Activated B cell treated with CpG ODN at 0.5 μM for 24 hours (primary cell): ENCODE results near the gene SORL1. TPM values are rescaled to one million over a fixed set of nuclear protein-coding genes. Genes with fewer than 3 reads are reported as not detected.

ENCODE experiments used
- ATAC-seq: fragments of 200-7000 bp; cut with Tn5 transposase; one replicate; pipeline ENCODE4 v1.10.0; 2021; ENCODE audit warnings: low read depth, mild to moderate bottlenecking, moderate library complexity
- CTCF ChIA-PET: fragments of 350-600 bp; sonication (Branson Sonifier 250); formaldehyde crosslinking; loops from one replicate; lab custom pipeline; 2021; ENCODE audit warnings: antibody characterized with exemption; lab: Charles Lee
- POLR2A ChIA-PET: fragments of 350-600 bp; sonication (Branson Sonifier 250); formaldehyde crosslinking; loops from one replicate; lab custom pipeline; 2021; ENCODE audit warnings: antibody characterized with exemption; lab: Charles Lee
- DNase-seq: peaks from one replicate; pipeline ENCODE4 v3.0.0; 2022
- H3K27ac Mint-ChIP-seq: one replicate; pipeline ENCODE4 v1.8.0; 2020; ENCODE audit warnings: mixed read lengths
- H3K27me3 Mint-ChIP-seq: one replicate; pipeline ENCODE4 v1.8.0; 2021; ENCODE audit warnings: mixed read lengths
- H3K36me3 Mint-ChIP-seq: one replicate; pipeline ENCODE4 v1.8.0; 2021; ENCODE audit warnings: low read depth, mixed read lengths
- H3K4me1 Mint-ChIP-seq: one replicate; pipeline ENCODE4 v1.8.0; 2021; ENCODE audit warnings: mixed read lengths
- H3K4me3 Mint-ChIP-seq: one replicate; pipeline ENCODE4 v1.8.0; 2020; ENCODE audit warnings: mild to moderate bottlenecking, mixed read lengths
- H3K9me3 Mint-ChIP-seq: one replicate; pipeline ENCODE4 v1.8.0; 2020; ENCODE audit warnings: mixed read lengths
- intact Hi-C: fragments of 100-400 bp; cut with micrococcal nuclease; formaldehyde crosslinking; loops from one replicate; pipeline ENCODE4 v1.15.1; 2024
- total RNA-seq: library from RNA; stranded (reverse); gene quantifications from 2 replicates; pipeline ENCODE4 v1.2.3, GENCODE V29; 2022
- TF ChIP-seq, protein P1 (sequence below): fragments of 200-600 bp; IDR thresholded peaks from one replicate; pipeline ENCODE4 v1.8.0; 2022; ENCODE audit warnings: antibody characterized with exemption, mild to moderate bottlenecking

Gene SORL1
- total RNA-seq, 1 donor from 2014 or later, result 180 TPM

GRCh38 chr11:121464352-121464946, 12.3 kb downstream of the SORL1 start:
- intact Hi-C loops, result loop anchor here (1.0 kb wide), 2 partner anchors 11 to 18 kb away; no protein-coding TSS in a partner anchor
- ChIA-PET CTCF (interaction anchor here (1.1 kb wide), 1 partner anchor 13 kb away, joined by 3 read pairs; no protein-coding TSS in a partner anchor), POLR2A (interaction anchor here (0.8 to 10.2 kb wide), 4 partner anchors 15 to 172 kb away, joined by 3 to 148 read pairs (median 5); partner anchors contain the start of genes SC5D, SORL1 and SORL1-AS1)
- Mint-ChIP-seq H3K27me3 (no peaks in the 10 kb centered on the region), H3K36me3 (peaks cover 6% of the 10 kb centered on the region), H3K4me1 (peaks cover 97% of the 10 kb centered on the region), H3K9me3 (no peaks in the 10 kb centered on the region), H3K4me3 (peak overlapping the region; percentile 61), H3K27ac (peak overlapping the region; percentile 89)
- ATAC-seq (peak; percentile 51), DNase-seq (no peak)
- TF ChIP-seq, protein P1, sequence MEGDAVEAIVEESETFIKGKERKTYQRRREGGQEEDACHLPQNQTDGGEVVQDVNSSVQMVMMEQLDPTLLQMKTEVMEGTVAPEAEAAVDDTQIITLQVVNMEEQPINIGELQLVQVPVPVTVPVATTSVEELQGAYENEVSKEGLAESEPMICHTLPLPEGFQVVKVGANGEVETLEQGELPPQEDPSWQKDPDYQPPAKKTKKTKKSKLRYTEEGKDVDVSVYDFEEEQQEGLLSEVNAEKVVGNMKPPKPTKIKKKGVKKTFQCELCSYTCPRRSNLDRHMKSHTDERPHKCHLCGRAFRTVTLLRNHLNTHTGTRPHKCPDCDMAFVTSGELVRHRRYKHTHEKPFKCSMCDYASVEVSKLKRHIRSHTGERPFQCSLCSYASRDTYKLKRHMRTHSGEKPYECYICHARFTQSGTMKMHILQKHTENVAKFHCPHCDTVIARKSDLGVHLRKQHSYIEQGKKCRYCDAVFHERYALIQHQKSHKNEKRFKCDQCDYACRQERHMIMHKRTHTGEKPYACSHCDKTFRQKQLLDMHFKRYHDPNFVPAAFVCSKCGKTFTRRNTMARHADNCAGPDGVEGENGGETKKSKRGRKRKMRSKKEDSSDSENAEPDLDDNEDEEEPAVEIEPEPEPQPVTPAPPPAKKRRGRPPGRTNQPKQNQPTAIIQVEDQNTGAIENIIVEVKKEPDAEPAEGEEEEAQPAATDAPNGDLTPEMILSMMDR, result no peak

DNA sequence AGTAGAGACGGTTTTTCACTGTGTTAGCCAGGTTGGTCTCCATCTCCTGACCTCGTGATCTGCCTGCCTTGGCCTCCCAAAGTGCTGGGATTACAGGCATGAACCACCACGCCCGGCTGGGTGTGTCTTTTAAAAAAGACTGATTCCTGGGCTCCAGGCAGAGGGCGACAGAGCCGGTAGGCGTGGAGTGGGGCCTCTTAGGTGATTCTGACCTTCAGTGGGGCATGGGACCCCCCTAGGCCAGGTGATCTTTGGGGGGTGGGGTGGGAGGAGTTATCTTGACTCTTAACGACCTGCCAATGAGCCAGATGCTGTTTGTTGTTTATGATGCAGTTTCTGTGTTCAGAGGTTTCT, 13.6 kb downstream of the SORL1 start:
- ChIA-PET CTCF (interaction anchor here (1.0 kb wide), 1 partner anchor 145 kb away, joined by 3 read pairs; no protein-coding TSS in a partner anchor), POLR2A (interaction anchor here (0.7 to 10.2 kb wide), 4 partner anchors 16 to 173 kb away, joined by 3 to 148 read pairs (median 6); partner anchors contain the start of genes SC5D, SORL1 and SORL1-AS1)
- H3K4me3 Mint-ChIP-seq, result peak overlapping the region; percentile 69
- TF ChIP-seq, protein P1, result no peak
- H3K27ac Mint-ChIP-seq, result peak overlapping the region; percentile 75
- intact Hi-C loops, result loop anchor here (1.0 to 5.0 kb wide), 2 partner anchors 38 to 143 kb away; no protein-coding TSS in a partner anchor
- H3K27me3 Mint-ChIP-seq, result no peaks in the 10 kb centered on the region
- peaks cover 13% of the 10 kb centered on the region for H3K36me3 Mint-ChIP-seq
- no peak for ATAC-seq
- H3K4me1 Mint-ChIP-seq, result peaks cover 94% of the 10 kb centered on the region
- H3K9me3 Mint-ChIP-seq, result no peaks in the 10 kb centered on the region
- no peak for DNase-seq

DNA sequence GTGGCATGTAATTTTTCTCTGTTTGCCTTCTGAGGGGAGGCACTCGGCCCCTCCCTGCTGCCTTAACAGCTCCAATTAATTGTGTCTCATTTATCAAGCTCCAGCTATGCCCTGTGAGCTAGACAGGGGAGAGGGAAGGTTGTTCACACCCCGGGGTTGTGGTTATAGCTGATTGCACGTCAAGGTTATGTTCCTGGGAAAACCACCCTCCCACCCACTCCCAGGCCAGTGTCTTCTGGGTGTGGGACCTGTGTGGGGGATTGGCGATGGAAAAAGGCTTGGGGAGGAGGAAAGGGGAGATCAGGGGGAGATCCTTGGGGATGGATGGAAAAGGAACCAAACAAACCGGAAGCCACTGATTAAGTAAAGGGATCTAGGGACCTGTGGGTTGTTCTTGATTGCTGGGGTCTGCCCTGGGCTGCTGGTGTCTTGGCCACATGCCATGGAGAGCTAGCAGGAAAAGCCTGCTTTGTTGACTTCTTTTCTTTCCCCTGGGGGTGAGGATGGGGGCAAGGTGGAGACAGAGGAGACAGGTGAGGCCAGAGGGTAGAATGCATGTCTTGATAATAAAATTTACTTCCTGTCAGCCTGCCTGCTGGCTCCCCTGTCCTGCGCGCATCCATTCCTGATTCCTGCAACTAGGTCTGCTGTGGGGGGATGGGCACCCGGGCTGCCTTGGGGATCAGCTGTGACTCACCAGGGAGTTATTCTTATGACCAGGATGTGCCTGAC, 14.1 kb downstream of the SORL1 start:
- TF ChIP-seq, protein P1, result no peak
- no peaks in the 10 kb centered on the region for H3K27me3 Mint-ChIP-seq
- ChIA-PET POLR2A (interaction anchor here (0.7 to 10.2 kb wide), 10 partner anchors 10 to 174 kb away, joined by 3 to 148 read pairs (median 6); partner anchors contain the start of genes SORL1 and SORL1-AS1), CTCF (interaction anchor here (0.9 to 2.4 kb wide), 5 partner anchors 9 to 146 kb away, joined by 3 to 13 read pairs (median 4); partner anchors contain the start of genes SORL1 and SORL1-AS1)
- H3K4me1 Mint-ChIP-seq, result peaks cover 89% of the 10 kb centered on the region
- no peaks in the 10 kb centered on the region for H3K9me3 Mint-ChIP-seq
- H3K4me3 Mint-ChIP-seq, result peak overlapping the region; percentile 69
- intact Hi-C loops, result loop anchor here (1.0 to 5.0 kb wide), 2 partner anchors 39 to 144 kb away; no protein-coding TSS in a partner anchor
- peaks cover 18% of the 10 kb centered on the region for H3K36me3 Mint-ChIP-seq
- H3K27ac Mint-ChIP-seq, result peak overlapping the region; percentile 75
- DNase-seq (no peak), ATAC-seq (no peak)

GRCh38 chr11:121467471-121467870, 15.4 kb downstream of the SORL1 start:
- Mint-ChIP-seq H3K27ac (peak overlapping the region; percentile 75), H3K27me3 (no peaks in the 10 kb centered on the region), H3K4me3 (peak overlapping the region; percentile 69), H3K36me3 (peaks cover 29% of the 10 kb centered on the region), H3K9me3 (no peaks in the 10 kb centered on the region), H3K4me1 (peaks cover 82% of the 10 kb centered on the region)
- DNase-seq (no peak), ATAC-seq (no peak)
- intact Hi-C loops, result loop anchor here (5.0 kb wide), 1 partner anchor 145 kb away; no protein-coding TSS in a partner anchor
- TF ChIP-seq, protein P1, result no peak
- POLR2A ChIA-PET, result interaction anchor here (1.1 to 10.2 kb wide), 8 partner anchors 11 to 40 kb away, joined by 3 to 148 read pairs (median 4); partner anchors contain the start of genes SORL1 and SORL1-AS1
- CTCF ChIA-PET, result interaction anchor here (0.7 to 2.4 kb wide), 5 partner anchors 10 to 124 kb away, joined by 3 to 13 read pairs (median 4); partner anchors contain the start of genes SORL1 and SORL1-AS1
